ENCODE results near the gene LEF1. TPM values are rescaled to one million over a fixed set of nuclear protein-coding genes. Genes with fewer than 3 reads are reported as not detected.
A peak's percentile ranks its signal among the peaks of the same experiment; 100 is the strongest.

Gene LEF1
- polyA plus RNA-seq, 1 donor: 6.7 TPM

DNA sequence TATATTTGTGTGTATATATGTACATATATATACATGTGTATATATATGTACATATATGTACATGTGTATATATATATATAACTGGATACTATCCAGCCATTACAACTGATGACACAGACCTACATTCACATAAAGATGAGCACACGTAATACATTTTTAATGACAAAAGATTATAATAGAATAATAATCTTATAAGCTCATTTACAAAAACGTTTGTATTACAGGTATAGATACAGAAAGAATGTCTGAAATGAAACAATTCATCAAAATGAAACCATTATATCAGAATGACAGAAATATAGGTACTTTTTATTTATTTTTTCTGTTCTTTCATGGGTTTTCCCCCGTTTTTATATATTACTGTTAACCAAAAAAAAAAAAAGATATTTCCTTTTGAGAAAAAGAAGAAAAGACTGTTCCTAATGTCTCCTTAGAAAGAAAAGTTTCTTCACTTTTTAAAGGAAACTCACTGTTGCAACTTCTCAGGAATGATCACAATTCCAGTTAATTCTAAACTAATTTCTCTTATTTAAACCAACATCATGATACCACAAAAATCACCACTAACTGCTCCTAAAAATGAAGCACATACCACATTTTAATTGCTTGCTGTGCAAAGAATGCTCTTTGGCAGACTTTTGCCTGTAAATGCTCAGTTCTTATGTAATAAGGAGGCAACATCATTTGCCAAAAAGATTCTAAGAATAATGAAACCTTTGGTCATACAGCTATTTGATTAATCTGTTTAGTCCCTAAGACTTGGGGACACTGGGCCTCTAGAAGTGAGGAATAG is 18.9 kb downstream of the LEF1 start:
- DNase-seq (ENCODE audit: low read depth): no peak

DNA sequence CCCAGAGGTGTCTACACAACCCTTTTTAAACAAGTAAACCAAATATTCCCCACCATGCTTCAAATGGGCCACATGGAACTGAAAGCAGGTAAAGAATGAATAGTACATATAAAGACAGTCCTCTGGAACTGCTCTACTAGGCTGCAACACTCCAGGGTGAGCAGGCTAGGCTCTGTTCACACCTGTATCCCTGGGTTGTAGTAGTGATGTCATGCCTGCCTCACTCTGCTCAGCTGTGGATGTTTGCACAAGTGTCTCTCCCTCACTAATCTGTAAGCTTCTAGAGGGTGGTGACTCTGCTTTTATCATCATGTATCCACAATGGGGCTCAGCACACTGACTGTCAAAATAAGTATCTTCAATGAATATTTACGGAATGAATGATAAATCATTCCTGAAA is 20.4 kb downstream of the LEF1 start:
- DNase-seq (ENCODE audit: low read depth): no peak

DNA sequence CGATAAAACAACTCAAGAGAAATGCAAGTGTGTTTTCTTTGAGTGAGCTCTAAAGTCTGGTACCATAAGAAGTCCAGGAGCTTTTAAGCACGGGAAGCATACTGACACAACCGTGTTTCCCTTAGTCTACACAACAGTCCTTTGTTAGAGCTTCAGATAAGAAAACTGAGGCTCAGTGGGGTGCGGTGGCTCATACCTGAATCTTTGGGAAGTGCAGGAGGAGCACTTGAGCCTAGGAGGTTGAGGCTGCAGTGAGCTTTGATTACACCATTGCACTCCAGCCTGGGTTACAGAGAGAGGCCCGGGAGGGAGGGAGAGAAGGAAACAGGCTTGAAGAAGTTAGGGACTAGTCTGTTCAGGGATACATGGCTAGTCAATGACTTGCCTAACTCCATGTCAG is 21.9 kb downstream of the LEF1 start:
- no peak for DNase-seq (ENCODE audit: low read depth)

DNA sequence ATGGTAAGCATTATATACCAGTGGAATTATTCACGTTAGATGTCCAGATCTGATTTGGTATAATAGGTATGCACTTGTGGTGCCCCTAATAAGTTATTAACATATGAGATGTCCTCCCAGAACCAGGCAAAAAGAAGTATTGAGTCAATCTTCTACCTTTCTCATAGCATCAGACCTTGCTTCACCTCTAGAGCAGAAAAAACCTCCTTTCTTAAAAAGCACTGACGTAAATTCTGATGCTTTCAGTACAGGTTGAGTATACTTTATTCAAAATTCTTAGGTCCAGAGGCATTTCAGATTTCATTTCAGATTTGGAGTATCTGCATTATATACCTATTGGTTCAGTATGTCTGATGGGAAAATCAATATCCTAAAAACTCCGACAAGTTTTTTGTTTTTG is 22.4 kb downstream of the LEF1 start:
- no peak for DNase-seq (ENCODE audit: low read depth)

DNA sequence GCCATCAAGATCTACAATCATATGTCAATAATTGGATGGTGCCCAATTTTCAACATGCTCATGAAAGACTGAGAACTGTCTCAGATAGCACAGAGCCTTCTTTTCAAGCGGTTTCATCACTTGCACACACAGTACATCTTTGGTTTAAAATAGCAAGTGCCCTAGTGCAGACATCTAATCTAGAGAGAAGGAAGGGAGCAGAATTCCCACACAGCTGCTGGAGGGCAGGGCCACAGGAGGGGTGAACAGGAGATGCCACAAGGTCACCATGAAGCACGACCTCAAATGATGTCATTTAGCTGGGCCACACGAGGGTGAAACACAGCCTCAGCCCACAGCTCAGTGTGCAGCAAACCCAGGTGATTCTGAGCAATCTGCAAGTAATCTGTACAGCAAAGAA is 24.3 kb downstream of the LEF1 start:
- no peak for DNase-seq (ENCODE audit: low read depth)

DNA sequence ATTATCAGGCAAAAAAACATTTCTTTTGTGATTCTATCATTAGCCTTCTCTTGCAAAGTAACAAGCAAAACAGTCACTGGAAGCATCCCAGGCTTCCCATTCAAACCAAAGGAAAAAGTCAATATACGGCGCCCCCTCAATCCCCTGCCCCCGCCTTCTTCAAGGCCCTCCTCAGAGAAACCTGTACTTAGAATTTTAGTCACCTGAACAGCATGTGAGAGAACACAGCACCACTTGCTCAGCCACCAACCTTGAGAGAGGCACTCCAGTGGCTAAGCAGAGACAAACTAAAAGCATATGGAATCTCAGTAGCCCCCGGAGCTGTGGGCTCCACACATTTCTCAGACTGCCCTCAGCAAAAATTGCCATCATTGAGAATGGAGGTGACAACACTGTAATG is 25.2 kb downstream of the LEF1 start:
- no peak for DNase-seq (ENCODE audit: low read depth)

DNA sequence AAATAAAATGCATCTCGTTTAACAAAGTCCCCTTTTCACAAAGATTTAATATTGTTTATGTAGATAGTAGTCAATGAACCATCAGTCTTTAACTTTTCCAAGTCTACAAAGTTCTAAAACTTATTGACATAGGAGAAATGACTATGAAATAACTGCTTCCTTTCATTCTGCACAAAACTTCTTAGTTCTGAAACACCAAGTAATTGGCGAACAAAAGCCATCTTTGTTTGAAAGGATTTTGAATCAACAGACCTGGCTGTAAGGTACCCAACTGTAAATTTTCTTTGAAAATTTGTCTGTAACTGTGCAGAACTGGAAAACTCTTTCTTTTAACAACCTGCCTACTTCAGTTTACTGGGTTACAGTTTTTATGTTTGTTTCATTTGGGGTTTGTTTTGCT is 25.9 kb downstream of the LEF1 start:
- DNase-seq (ENCODE audit: low read depth): no peak

DNA sequence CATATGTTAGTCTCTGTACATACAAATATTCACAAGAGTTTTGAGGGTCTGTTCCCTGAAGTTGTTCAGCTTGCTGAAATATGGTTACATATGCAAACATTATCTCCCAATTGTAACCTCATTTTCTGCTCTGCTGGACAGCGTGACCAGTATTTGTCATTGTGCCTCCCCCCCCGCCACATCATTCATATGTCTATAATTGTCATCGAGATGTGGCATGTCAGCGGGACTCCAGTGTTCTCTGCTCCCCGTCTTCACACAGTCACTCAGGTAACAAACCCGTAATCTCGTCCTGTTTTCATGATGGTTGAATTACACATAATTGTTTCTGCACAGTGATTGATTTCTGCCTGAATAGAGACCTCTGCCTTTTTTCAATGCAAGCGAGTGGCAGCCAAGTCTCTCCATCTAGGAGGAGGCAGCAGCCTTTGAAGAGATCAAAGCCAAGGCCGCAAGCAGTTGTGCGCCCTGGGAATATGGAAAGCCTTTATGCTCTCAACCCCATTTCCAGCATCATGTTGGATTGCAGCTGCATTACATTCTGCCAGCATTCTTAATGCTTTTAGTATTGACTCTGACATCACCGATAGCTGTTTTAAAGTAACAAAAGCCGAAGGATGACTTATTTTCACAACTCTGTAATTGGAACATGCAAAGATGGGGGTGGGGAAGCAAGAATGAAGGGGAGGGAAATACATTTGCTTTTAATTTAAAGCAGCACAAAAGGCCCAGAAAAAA is 27.4 kb downstream of the LEF1 start:
- DNase-seq (ENCODE audit: low read depth): peak; percentile 39

DNA sequence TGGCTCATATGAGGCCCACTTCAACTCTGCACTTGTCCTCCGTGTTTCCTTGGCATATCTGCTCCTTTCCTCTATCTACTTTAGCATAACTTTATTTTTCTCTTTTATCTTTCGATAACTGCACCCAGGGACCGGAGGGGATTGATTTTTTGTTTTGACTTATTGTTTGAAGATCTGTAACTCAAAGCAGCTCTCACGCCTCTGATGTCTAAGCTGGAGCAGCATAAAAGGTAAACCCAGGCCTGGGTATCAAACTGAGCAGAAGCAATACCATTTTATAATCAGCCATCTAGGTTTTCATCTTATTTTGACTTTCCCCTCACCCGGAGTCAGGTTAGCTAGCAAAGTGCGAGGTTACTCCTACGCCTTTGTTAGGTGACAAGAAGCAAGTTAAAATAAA is 28.4 kb downstream of the LEF1 start:
- no peak for DNase-seq (ENCODE audit: low read depth)

DNA sequence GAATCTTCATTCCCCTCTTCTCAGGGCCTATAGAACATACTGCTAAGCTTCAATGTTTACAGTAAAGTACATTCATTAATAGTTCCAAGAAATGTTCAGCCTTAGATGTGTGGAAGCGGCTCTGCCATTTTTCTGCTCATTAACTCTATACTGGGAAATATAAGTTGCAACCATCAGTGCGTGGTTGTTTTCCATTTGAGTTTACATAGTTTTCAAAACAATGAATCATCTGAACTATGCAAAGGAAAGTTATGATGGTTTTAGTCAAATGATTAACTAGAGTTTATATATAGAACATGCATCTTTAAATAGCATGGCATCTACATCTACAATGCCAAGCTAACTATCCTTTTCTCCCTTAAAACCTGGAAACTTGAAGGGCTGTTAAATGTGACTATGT is 29.6 kb downstream of the LEF1 start:
- no peak for DNase-seq (ENCODE audit: low read depth)

DNA sequence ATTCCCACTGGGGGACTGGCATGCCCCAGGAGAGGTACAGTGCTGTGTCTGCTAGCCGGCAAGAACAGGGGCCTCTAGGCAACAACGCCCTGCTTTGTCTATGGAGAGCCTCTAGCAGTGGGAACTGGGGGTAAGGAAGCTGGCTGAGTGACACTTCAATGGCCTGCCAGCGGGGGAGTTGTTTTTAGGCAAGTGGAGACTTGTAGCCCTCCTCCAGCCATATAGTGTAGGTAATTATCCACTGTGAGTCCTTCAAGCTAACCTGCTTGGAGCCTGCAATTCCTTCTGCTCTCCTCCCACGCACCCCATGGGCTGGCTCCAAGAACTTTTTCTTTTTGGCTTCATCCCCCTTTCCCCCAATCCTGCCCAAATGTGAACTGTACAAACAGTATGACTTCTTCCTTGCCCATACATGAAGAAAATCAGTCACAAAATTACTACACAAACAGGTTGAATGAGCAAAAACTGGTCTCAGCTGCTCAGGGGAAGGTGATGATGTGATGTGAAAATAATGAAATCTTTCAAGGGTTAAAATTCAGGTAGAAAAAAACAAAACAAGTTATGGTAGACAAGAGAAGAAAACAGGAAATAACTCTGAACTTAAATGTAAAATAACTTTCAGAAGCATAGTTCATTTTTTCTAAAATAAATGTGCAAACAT is 33.1 kb downstream of the LEF1 start:
- DNase-seq (ENCODE audit: low read depth): no peak

DNA sequence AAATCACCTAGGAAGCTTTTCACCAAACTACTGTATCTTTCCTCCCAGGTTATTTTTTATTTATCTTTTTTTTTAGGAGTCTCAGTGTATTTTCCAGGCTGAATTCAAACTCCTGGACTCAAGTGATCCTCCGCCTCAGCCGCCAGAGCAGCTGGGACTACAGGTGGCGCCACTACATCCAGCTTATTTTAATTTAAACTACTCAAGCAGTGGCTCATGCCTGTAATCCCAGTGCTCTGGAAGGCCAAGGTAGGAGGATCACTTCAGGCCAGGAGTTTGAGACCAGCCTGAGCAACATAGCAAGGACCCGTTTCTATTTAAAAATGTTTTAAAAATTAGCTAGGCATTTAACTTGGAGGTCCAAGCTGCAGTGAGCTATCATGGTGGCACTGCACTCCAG is 37.8 kb downstream of the LEF1 start:
- no peak for DNase-seq (ENCODE audit: low read depth)

DNA sequence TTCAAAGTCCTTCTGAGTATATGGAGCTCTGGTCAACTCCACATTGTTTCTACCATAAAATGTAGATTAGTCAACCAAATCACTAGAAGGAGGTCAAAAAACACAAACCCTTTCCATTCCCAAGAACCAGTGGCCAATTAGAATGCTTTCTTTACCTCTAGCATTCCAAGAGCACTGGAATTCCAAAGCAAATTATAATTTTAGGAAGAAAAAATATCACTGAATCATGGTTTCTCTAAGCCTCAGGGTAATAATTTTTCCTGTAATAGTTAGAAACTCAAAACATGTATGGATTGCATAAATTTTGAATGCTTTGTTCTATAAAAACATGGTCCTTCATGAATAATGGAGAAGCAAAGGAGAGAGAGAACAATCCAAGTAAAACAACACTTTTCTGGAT is 39.5 kb downstream of the LEF1 start:
- no peak for DNase-seq (ENCODE audit: low read depth)

DNA sequence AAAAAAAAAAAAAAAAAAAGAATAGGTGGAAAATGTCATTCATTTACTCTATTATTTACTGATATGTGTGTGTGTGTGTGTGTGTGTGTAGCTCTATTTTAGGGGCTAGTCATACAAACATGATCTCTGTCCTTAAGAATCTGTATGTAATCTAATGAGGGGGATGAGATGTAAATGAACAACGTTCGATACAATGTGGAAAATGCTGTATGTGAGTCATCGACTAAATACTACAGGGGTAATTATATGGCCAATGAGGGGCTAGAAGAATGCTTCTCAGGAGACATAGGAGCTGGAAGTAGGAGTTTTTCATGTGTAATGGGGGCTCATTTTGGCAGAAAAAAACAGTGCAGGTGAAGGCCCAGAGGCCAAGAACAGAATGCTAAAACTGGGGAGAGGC is 41.9 kb downstream of the LEF1 start:
- DNase-seq (ENCODE audit: low read depth): no peak

DNA sequence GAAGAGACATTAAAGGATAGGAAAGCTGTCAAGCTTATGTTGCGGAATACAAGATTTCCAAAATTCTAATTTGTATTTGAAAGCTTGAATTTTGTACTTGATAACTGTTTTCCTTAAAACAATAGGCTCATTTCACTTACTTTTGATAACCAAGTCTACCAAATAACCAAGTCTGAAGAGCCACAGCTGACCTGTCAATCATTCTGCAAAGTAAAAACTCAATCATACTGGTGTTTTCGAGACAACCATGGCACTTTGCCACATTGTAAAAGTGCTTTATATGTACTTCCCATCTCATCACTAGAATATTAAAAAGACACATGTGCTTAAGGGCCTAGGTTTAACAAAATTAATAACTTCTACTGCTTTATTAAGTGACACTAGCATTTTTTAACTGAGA is 47.9 kb downstream of the LEF1 start:
- DNase-seq (ENCODE audit: low read depth): no peak

DNA sequence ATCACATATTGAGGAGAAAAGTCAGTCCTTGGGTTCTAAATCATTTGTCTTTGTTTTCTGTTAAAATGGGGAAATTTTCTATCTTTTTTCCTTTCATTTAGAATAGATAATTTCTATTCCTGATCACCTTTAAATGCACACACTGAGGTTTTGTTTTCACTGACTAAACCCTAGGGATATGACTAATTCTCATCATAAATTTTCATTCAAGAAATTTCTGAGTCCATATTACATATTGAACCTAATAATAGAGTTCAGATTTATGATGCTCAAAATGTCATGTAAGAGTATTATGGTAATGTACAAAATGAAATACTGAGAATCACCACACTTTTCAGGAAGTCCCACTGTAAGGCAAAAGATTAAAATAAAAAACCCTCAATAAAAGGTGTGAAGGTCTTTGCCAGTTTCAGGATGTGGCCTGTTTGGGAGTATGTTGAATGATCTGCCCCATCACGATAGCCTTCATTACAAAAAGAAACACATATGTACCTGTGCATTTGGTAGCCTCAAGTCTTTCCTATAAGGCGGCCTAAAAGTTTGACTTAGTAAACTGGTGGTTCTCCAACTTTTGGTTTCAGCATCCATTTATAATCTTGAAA is 49.4 kb downstream of the LEF1 start:
- no peak for DNase-seq (ENCODE audit: low read depth)

DNA sequence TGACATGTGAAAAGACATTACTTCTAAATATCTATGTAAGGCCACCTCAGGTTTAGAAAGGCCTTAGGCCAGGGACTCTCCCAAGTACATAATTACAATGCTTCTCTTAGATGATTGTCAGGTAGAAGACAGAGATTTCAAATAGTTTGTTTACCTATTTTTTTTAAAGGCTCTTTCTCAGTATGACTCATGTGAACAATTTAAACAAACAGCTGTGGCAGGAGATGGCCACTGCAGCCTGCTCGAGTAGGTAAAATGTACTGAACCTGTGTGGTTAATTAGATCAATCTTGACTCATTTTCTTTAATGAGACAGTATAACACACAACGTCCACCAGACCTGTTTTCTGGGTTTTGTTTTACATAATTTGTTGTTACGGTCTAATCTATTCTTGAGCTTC is 50.2 kb downstream of the LEF1 start:
- DNase-seq (ENCODE audit: low read depth): no peak

DNA sequence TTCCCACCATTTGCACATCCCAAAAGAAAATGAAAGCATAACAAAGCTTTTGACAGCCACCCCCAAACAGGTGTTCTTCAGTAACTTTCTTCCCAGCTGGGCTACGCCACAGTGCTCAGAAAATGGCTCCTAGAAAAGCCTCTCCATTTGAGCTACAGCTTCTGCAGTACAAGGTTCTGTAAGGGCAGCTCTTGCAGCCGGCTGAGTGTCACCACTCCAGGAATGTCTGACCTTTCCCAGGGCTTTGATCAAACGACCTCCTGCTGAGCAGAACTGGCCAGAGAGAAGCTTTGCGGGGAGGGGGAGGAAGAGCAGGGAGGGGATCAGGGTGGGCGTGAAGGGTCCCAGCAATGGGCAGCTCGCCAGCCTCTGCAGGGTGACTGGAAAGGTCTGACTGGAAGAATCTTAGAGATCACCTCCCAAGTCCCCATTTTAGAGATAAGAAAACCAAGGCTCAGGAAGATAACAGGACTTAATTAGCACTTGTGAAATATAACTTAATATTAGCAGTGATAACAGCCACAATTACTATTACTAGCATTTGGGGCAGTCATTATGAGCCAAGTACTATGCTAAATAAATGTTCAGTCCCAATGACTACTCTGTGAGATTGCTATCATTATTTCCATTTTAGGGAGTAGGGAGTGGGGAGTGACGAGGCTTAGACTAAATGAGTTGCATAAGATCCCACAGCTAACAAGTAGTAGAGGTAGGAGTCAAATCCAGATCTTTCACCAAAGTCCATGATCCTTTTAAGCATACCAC is 51.1 kb downstream of the LEF1 start:
- no peak for DNase-seq (ENCODE audit: low read depth)

DNA sequence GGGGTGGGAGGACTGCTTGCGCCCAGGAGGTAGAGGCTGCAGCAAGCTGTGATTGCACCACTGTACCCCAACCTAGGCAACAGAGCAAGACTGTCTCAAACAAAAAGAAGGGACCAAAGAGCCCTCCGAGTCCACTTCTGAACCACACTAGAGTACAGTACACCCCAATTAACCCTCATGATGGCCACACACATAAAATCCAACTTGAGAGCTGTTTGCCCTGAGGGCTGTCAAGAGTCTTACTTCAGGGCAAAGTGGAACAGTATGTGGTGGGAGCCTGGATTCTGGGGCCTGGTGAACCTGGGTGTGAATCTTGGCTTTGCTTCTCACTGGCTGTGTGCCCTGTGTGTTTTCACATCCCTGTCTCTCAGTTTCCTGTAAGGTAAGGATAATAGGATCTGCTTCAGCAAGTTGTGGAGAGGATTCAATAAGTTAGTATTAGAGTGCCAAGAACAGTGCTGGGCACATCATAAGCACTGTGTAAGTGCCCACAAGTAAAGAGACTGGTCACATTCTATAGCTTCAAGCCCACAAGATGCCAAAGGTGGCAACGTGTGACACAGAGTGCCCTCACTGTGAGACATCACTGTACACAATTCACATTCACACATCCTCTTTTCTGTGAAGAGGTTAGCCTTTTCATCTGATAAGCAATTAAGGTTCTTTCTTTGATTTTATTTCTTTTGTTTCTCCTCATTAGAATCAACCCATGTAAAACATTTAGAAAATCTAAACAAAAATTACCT is 52.1 kb downstream of the LEF1 start:
- no peak for DNase-seq (ENCODE audit: low read depth)

DNA sequence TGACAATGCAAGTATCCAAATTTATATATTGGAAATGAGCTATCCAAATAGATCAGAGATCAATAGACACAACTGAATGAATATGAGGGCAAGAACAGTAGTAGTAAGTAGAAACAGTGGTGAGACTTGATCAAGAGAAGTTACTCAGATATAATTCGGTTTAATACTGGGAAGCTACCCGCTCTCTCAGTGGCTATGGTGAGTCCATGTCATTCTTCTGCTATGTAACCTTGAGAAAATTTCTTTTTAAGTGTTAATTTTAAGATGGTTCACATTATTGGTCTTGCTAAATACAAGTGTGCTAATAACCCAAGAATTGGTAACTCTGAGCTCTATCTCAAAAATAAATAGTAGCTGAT is 53.6 kb downstream of the LEF1 start:
- no peak for DNase-seq (ENCODE audit: low read depth)

DNA sequence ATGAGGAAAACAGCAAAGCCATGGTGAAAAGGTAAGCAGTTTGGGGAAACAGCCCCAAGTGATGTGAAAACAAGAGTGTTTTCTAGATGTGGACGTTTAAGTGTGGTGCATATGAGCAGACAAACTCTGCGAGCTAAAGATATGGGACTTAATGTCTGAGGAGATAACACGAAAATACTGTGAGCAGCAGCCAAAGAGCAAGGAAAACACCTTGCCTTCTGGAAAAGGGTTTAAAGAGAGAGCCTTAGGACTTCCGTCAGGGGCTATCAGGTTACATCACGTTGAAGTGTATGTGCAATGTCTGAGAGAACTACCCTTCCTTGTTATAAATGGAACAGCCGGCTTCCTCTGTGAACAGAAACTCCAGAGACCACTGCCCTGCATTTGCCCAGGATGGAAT is 54.2 kb downstream of the LEF1 start:
- DNase-seq (ENCODE audit: low read depth): no peak

All from forelimb muscle (tissue), 1 donor.